Erythroblast (primary cell): ENCODE measurements around the gene KCNH1.

Experiments used
- GATA1 ChIP-seq: IDR thresholded peaks from 2 replicates; pipeline ENCODE4 v1.6.1; 2011; ENCODE audit warnings: low read depth, mild to moderate bottlenecking, control low read depth, low read length, moderate library complexity
- POLR2A ChIP-seq: IDR thresholded peaks from 2 replicates; pipeline ENCODE4 v1.6.1; 2011; ENCODE audit warnings: mild to moderate bottlenecking, low read length

- no peak for TF ChIP-seq POLR2A
- TF ChIP-seq GATA1: no peak
Observed at GRCh38 chr1:210949489-210949888, 184.5 kb downstream of the KCNH1 start.
